Sigmoid colon (tissue), 4 donors: ENCODE measurements around the gene SLN.

Experiments
- CTCF ChIP-seq, 4 experiments: fragments of 450-650 bp in 3 of 4; fragments of 200-600 bp in 1 of 4; IDR thresholded peaks; one replicate each; pipeline ENCODE4 v1.5.1; 2016 to 2019; ENCODE audit warnings: antibody characterized with exemption in 4 of 4, mild to moderate bottlenecking in 3 of 4, moderate library complexity in 2 of 4
- EP300 ChIP-seq, 4 donors: sonication (generic); formaldehyde crosslinking; IDR thresholded peaks; one replicate each; pipeline ENCODE4 v1.6.1; 2017; ENCODE audit warnings: antibody characterized with exemption in 4 of 4
- POLR2A ChIP-seq, 2 donors: fragments of 450-650 bp; IDR thresholded peaks; one replicate each; pipeline ENCODE4 v1.6.1; 2016; ENCODE audit warnings: antibody characterized with exemption in 2 of 2, mild to moderate bottlenecking in 2 of 2, moderate library complexity in 2 of 2
- POLR2AphosphoS5 ChIP-seq, 4 donors: sonication (generic); formaldehyde crosslinking; IDR thresholded peaks; one replicate each; pipeline ENCODE4 v1.6.1; 2017; ENCODE audit warnings: antibody characterized with exemption in 4 of 4

GRCh38 chr11:107691000-107691750, 20.7 kb downstream of the SLN start:
- TF ChIP-seq POLR2A (IDR thresholded peaks at IDR 0.05) (no peak), CTCF (IDR thresholded peaks at IDR 0.05) (no peak), POLR2AphosphoS5 (IDR thresholded peaks at IDR 0.05) (no peak), EP300 (IDR thresholded peaks at IDR 0.05) (no peak)
